ENCODE results near the gene ALOX12B.
A peak's percentile ranks its signal among the peaks of the same experiment; 100 is the strongest.

Gene ALOX12B

DNA sequence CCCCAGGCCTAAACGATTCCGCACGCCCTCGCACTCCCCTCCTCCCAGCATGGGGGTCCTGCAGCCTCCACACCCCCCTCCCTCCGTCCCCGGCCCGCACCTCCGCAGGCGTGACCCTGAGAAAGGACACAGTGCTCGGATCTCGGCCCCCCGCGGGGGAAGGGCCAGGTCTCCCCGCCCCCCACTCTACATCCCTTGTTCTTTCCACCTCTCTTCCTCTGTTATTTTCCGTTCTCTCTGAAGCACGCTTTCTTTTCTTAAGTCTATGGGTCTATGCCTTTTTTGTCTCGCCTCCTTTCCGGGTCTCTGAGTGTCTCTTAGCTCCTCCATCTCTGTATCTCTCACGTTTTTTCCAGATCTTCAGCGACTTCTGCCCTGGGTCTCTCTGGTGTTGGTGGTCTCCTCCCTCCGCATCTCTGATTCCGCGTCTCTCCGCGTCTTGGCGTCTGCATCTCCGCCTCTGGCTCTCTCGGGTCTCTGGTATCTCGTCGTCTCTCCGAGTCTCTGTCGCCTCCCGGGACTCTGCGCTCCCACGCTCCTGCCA is 38.5 kb upstream of the ALOX12B start:
- peak overlapping the region; percentile 76 for H3K4me3 ChIP-seq (ENCODE audit: low read depth, low read length)
- TF ChIP-seq CTCF (IDR thresholded peaks at IDR 0.05; ENCODE audit: borderline replicate concordance, insufficient read depth, low read depth, low read length), result no peak

DNA sequence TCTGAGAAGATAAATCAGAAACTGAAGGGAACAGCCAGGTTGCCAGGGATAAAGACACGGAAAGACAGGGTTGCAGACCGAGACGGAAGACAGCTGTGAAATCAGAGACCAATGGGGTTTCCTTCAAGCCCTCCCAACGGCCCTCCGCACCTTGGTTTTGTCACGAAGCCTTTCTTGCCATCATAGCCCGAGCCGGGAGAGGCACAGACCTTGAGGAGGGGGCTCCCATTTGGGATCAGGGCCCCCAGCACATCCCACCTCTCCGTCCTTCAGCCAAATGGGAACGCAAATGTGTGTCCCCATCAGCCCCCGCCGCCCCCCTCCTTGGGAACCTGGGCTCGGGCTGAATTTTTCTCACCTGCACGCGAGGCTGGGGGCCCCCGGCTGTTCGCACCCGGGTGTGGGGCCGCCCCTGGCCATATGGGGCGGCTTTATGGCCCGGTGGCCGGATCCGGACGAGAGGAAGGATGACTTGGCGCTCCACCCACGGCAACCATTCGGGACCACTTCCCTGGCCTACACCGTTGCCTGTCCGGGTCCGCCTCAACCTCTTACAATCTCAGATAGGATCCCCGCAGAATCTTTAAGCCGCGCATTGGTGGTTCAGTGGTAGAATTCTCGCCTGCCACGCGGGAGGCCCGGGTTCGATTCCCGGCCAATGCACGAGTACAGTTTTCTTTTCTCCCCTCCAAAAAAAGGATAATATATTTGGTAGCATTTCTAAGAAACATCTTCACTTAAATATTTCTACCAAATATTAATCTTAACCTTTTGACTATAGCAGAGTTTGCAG is 37.8 kb upstream of the ALOX12B start:
- no peak for TF ChIP-seq CTCF (IDR thresholded peaks at IDR 0.05; ENCODE audit: borderline replicate concordance, insufficient read depth, low read depth, low read length)
- peak overlapping the region; percentile 76 for H3K4me3 ChIP-seq (ENCODE audit: low read depth, low read length)

DNA sequence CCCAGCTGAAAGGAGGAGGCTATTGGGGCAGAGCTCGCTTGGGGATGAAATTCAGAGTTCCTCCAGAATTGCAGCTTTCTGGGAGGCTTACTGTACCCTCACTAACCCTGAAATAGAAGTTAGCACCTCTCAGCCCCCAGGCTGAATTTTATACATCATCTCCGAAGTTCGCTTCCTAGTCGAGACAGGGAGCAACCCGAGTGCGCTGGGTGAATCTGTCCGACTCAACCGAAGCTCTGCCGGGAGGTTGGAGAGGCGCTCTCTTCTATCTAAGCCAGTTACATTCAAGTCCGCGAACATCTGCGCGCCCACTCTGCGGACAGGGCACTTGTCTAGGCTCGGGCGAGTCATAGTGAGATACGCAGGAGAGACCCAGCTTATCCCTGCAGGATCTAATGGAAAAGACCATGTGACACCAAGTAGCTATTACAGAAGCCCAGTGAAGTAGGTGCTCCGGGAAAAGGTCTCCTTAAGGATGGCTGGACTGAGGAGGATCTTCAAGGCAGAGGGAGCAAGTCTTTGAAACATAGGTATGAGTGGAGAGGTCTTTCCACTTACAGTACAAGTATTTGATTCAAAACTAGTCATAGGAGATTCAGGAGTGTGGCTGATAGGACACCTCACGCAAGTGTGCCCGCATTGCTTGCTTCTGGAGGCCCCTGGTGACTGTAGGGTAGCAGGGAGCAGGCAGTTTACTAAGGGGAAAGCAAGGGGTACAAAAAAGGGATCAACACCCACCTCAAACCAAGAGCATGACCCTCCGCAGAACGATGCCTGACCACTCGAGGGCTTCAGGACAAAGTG is 37.0 kb upstream of the ALOX12B start:
- no peak for TF ChIP-seq CTCF (IDR thresholded peaks at IDR 0.05; ENCODE audit: borderline replicate concordance, insufficient read depth, low read depth, low read length)
- H3K4me3 ChIP-seq (ENCODE audit: low read depth, low read length), result peak overlapping the region; percentile 6

DNA sequence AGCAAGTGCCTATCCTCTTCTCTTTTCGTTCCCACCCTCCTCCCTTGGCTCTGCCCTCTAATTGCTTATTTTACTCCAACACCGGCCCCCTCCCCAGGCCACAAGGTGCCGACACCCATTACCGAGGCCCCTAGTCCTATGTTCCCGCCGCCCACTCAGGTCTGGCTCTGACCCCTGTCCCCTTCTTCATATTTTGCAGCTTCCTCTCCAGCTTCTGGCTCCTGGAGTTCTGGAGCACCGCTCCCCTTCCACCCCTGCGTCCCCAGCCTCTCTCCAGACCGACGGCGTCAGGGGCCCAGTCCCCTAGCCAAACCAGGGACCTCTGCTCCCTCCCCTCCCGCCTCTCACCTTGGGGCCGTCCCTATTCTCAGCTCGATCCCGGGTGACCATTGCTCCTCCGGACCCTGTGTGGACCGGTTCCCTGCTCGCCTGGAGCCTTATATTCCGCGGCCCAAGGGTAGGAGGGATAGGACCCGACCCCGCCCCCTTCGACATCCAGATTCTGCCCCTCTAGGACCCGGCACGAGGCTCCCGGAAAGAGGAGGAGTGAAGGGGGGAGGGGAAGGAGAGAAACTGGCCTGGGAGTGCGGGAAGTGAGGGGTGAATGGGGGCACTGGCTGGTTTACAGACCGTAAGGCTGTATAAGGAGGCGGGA is 36.3 kb upstream of the ALOX12B start, which contains the start of gene HES7:
TSS of gene HES7 (minus strand) at position 412 of the 655 bp plus-strand sequence. CDS start at position 390, 22 bp downstream.
- no peak for TF ChIP-seq CTCF (IDR thresholded peaks at IDR 0.05; ENCODE audit: borderline replicate concordance, insufficient read depth, low read depth, low read length)
- peak within 1 kb of the TSS; percentile 59 for H3K4me3 ChIP-seq (ENCODE audit: low read depth, low read length)

DNA sequence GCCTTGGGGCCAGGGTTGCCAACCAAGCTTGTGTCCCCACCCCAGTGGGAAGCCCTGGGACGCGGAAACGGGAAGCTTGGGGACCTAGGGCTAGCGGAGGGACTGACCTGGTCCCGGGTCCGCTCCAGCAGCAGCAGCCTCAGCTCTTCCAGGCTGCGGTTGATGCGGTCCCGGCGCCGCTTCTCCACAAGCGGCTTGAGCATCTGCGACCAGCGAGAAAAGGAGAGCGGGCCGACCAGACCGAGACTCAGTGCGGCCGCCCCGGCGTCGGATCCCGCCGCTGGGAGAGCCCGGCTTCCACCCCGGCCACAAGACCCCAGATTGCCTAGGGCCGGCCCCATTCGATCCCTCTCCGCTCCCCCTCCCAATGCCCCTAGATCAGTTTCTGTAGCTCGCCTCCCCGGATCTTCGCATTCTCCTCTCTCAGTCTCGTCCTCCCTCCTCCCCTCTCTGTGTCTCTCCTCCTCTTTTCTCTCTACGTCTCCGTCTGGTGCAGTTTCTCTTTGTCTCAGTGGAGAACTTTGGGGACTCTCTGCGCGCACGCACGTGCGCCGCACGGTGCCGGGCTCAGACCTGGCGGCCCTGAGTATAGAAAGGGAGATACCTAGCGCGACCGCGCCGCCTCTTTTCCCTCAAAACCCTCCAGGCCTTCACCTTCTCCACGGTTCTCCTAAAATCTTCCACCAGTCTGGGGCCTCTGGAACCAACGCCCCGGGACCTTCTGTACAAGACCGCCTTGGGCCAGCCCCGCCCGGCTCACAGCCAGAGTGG is 35.6 kb upstream of the ALOX12B start:
- H3K4me3 ChIP-seq (ENCODE audit: low read depth, low read length), result peak overlapping the region; percentile 59

More for the DNA sequence above, 35.6 kb upstream of the ALOX12B start:
- TF ChIP-seq CTCF (IDR thresholded peaks at IDR 0.05; ENCODE audit: borderline replicate concordance, insufficient read depth, low read depth, low read length), result no peak
